GM21717 (cell line): ENCODE measurements around the gene CSH2.
"Not testable (repeated sequence)": the region's sequence is repeated elsewhere in the genome, so short reads cannot be mapped to it uniquely, and the experiment has no call there.

Experiments
- ATAC-seq: cut with Tn5 transposase; IDR thresholded peaks from one replicate; pipeline ENCODE4 v1.9.1; 2021; ENCODE audit warnings: mild to moderate bottlenecking, moderate library complexity; ENCODE audit not compliant: unreplicated experiment

CSH2 gene

GRCh38 chr17:63898899-63899798, 25.7 kb upstream of the CSH2 start:
- not testable (repeated sequence) for ATAC-seq

GRCh38 chr17:63896524-63897354, 23.3 kb upstream of the CSH2 start, which contains the start of gene CSH1:
TSS of gene CSH1 (minus strand) at chr17:63896574. CDS start at chr17:63896511, 63 bp downstream.
- not testable (repeated sequence) for ATAC-seq

DNA sequence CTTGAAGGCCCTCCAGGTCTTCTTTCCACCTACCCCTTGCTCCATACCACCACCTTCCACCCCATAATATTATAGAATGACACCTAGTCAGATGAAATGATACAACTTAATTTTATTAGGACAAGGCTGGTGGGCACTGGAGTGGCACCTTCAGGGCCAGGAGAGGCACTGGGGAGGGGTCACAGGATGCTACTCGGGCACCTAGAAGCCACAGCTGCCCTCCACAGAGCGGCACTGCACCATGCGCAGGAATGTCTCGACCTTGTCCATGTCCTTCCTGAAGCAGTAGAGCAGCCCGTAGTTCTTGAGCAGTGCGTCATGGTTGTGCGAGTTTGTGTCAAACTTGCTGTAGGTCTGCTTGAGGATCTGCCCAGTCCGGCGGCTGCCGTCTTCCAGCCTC, 21.3 kb upstream of the CSH2 start:
- not testable (repeated sequence) for ATAC-seq

DNA sequence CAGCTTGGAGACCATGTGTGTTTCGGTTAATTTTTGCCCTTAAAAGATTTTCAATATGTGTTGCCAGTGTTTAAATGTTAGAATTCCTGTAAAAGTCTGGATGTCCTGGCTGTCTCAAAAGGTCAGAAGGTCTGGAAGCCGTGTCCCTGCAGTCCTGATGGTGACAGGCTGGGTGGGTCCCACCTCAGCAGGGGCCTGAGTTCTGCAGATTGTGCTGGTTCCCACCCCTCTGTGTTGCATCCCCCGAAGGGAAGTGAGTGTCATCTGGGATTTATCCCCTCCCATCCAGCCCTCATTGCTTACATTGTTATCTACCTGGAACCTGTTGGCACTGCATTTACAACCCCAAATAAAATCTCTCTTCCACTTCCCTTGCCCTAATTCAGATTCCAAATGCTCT, 20.5 kb upstream of the CSH2 start:
- not testable (repeated sequence) for ATAC-seq

DNA sequence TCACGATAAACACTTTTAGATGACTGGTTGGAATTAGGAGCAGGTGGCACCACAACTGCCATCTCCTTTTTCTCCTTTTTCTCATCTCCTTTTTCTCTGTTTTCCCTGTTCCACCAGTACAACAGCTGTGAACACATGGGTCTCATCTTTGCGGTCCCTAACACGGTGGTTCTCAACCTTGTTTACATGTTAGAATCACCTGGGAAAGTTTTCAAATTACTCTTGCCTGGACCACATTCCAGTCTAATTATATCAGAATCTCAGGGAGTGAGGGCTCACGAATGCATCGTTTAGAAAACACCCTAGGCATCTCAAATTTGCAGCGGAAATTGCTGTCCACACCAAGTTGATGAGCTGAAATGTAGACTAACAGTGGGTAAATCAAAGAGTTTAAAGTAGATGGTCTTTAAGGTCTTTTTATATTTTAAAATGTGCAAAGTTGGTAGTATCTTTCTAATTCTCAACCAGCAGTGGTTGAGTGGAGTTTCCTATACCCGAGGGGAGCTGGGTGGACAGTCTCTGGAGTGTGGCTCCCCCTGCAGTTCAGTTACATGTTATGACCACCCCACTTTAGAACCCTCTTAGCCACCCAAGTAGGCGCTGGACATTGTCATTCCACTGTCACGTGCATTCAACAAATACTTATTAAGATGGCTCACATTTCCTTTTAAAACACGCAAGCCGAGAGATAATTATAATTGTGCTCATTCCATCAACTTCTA, 19.0 kb upstream of the CSH2 start:
- not testable (repeated sequence) for ATAC-seq

- not testable (repeated sequence) for ATAC-seq
Measured at GRCh38 chr17:63889026-63889848, 15.8 kb upstream of the CSH2 start.

DNA sequence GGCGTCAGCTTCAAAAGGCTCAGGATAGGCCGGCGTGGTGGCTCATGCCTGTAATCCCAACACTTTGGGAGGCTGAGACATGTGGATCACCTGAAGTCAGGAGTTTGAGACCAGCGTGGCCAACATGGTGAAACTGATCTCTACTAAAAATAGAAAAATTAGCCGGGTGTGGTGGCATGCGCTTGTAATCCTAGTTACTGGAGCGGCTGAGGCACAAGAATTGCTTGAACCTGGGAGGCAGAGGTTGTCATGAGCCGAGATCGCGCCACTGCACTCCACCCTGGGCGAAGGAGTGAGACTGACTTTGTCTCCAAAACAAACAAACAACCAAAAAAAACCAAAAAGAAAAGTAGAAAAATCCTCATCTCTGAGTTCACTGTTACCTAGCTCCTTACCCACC, 11.6 kb upstream of the CSH2 start:
- not testable (repeated sequence) for ATAC-seq

DNA sequence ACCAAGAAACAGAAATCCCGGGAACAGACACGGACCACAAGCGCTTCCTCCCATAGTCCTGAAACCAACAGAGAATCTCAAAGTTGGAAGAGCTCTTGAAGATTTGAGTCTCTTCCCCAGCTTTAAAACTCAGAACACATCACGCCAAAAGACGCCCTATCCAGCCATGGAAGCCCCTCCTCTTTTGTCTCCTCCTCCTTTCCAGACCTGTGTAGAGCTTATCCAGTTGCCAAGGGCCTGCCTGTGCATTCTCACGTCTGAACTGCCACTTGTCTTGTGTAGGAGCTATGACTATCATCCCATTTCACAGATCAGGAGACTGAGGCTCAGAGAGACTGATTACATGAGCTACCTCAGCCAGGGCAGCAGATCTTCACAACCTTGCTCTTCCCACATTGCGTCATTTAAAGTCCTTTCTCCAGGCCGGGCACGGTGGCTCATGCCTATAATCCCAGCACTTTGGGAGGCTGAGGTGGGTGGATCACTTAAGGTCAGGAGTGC, 9.2 kb upstream of the CSH2 start:
- not testable (repeated sequence) for ATAC-seq

- no peak for ATAC-seq
Measured at GRCh38 chr17:63881935-63882601, 8.6 kb upstream of the CSH2 start, which contains the start of gene GH2. TSS of gene GH2 (minus strand) at chr17:63881944. CDS start at chr17:63881801, 143 bp downstream.

- ATAC-seq = not testable (repeated sequence)
Measured at GRCh38 chr17:63881337-63881736, 7.9 kb upstream of the CSH2 start.

DNA sequence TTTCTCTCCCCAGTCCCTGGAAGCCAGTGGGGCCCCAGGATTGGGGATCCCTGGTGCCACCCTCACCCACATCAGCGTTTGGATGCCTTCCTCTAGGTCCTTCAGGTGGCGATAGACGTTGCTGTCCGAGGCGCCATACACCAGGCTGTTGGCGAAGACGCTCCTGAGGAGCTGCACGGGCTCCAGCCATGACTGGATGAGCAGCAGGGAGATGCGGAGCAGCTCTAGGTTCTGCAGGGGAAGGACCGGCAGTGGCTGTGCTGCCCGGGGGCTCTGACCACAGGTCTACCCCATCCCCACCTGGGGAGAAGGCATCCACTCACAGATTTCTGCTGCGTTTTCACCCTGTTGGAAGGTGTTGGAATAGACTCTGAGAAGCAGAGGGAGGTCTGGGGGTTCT, 7.2 kb upstream of the CSH2 start:
- ATAC-seq = no peak

- not testable (repeated sequence) for ATAC-seq
Measured at GRCh38 chr17:63878413-63878812, 4.9 kb upstream of the CSH2 start.

DNA sequence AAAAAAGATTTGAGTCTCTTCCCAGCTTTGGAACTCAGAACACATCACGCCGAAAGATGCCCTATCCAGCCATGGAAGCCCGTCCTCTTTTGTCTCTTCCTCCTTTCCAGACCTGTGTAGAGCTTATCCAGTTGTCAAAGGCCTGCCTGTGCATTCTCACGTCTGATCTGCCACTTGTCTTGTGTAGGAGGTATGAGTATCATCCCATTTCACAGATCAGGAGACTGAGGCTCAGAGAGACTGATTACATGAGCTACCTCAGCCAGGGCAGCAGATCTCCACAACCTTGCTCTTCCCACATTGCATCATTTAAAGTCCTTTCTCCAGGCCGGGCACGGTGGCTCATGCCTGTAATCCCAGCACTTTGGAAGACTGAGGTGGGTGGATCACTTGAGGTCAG, 1.2 kb upstream of the CSH2 start:
- not testable (repeated sequence) for ATAC-seq

DNA sequence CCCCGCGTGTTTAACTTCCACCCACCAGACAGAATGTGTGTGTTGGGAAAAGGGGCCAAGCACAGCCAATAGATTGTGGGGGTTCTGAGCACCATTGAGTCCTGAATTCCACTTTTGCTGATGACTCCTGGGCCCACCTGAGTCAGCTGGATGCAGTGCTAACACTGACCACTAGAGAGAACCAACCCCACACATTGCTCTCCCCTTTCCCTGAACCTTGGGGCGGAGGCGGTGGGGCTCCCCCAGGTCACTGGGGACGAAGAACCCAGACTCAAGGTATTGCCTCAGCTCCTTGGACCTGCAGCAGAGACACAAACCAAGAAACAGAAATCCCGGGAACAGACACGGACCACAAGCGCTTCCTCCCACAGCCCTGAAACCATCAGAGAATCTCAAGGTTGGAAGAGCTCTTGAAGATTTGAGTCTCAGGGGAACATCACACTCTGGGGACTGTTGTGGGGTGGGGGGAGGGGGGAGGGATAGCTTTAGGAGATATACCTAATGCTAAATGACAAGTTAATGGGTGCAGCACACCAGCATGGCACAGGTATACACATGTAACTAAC, 667 bp upstream of the CSH2 start:
- ATAC-seq = not testable (repeated sequence)

GRCh38 chr17:63871646-63872365, 1.7 kb downstream of the CSH2 start:
- ATAC-seq = not testable (repeated sequence)

- ATAC-seq = not testable (repeated sequence)
Measured at GRCh38 chr17:63870292-63870665, 3.2 kb downstream of the CSH2 start.

GRCh38 chr17:63869491-63870291, 3.8 kb downstream of the CSH2 start:
- not testable (repeated sequence) for ATAC-seq
